Measurements from ENCODE around the gene GLIS1.

DNA sequence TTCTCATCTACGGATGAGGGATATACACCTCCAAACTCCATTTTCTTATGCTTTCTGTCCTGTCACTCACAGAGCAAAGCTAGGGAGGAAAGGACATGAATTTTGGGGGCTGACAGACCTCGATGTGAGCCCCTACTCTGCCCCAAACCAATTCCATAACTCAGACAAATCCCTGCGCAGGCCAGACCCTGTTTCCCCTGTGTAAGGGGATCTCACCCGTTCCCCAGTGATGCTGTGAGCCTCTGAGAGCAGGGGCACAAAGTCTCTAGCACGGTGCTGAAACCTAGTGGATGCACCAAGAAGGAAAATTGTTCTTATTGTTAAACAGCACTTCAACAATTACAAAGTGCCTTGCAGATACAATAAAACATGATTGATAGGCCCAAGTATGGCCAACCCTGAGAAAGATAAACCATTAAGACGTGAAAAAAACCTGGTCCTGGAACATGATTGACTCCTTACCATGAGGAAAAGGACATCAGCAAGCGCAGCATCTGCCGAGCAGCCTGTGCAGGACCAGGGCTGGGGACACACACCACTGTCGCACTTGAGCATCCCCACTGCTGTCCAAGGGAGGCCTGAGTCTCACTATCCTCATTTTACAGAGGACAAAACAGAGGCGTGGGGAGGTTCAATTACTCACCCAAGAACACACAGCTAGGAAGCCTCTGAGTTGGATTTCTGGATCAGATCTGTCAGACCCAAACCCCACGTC, 137.8 kb downstream of the GLIS1 start:
- TF ChIP-seq, protein P1, sequence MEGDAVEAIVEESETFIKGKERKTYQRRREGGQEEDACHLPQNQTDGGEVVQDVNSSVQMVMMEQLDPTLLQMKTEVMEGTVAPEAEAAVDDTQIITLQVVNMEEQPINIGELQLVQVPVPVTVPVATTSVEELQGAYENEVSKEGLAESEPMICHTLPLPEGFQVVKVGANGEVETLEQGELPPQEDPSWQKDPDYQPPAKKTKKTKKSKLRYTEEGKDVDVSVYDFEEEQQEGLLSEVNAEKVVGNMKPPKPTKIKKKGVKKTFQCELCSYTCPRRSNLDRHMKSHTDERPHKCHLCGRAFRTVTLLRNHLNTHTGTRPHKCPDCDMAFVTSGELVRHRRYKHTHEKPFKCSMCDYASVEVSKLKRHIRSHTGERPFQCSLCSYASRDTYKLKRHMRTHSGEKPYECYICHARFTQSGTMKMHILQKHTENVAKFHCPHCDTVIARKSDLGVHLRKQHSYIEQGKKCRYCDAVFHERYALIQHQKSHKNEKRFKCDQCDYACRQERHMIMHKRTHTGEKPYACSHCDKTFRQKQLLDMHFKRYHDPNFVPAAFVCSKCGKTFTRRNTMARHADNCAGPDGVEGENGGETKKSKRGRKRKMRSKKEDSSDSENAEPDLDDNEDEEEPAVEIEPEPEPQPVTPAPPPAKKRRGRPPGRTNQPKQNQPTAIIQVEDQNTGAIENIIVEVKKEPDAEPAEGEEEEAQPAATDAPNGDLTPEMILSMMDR (IDR thresholded peaks at IDR 0.05; ENCODE audit: low read depth, low read length), result no peak
- no peak for TF ChIP-seq MAX (IDR thresholded peaks at IDR 0.05; ENCODE audit: low read depth, low read length)

All from NB4 (cell line).